CD14-positive monocyte (primary cell): ENCODE data around the gene IFNGR2. TPM values are rescaled to one million over a fixed set of nuclear protein-coding genes. Genes with fewer than 3 reads are reported as not detected.
A peak's percentile ranks its signal among the peaks of the same experiment; 100 is the strongest.

Experiments used
- DNase-seq, 3 donors: peaks; one replicate each; pipeline ENCODE4 v3.0.0-alpha.2; 2011 to 2022
- H2AFZ ChIP-seq: 2 replicates; pipeline ENCODE4 v1.6.0; 2012; ENCODE audit warnings: mild to moderate bottlenecking, low read depth, low read length, inconsistent platforms; ENCODE audit not compliant: insufficient read depth, poor library complexity, severe bottlenecking
- H3K27ac ChIP-seq, 2 donors: 1 replicate in 1 of 2; 2 replicates in 1 of 2; pipeline ENCODE4 v1.5.1; 2012 to 2013; ENCODE audit warnings: low read length in 2 of 2, control low read depth in 1 of 2, inconsistent platforms in 1 of 2, low read depth in 1 of 2, mild to moderate bottlenecking in 1 of 2
- H3K27me3 ChIP-seq, 2 donors: one replicate each; pipeline versions ENCODE4 v1.6.0 to v1.6.1; 2011 to 2013; ENCODE audit warnings: low read length in 2 of 2; ENCODE audit not compliant: control insufficient read depth in 2 of 2, insufficient read depth in 2 of 2
- H3K36me3 ChIP-seq, 2 donors: replicated peaks in 1 of 2; 1 replicate in 1 of 2; 2 replicates in 1 of 2; pipeline versions ENCODE4 v1.5.1 to v1.6.1; 2012 to 2013; ENCODE audit warnings: low read length in 2 of 2, control low read depth in 1 of 2, inconsistent platforms in 1 of 2, mild to moderate bottlenecking in 1 of 2; ENCODE audit not compliant: insufficient read depth in 2 of 2, control insufficient read depth in 1 of 2
- H3K4me1 ChIP-seq, 2 donors: 1 replicate in 1 of 2; 2 replicates in 1 of 2; pipeline versions ENCODE4 v1.5.1 to v1.6.1; 2012 to 2013; ENCODE audit warnings: low read length in 2 of 2, control low read depth in 1 of 2, inconsistent platforms in 1 of 2, mild to moderate bottlenecking in 1 of 2, moderate library complexity in 1 of 2; ENCODE audit not compliant: insufficient read depth in 2 of 2, control insufficient read depth in 1 of 2
- H3K4me2 ChIP-seq: replicated peaks from 2 replicates; pipeline ENCODE3; 2012; ENCODE audit warnings: low read length, moderate library complexity, mild to moderate bottlenecking; ENCODE audit not compliant: poor library complexity, severe bottlenecking; ENCODE audit errors: extremely low read depth
- H3K4me3 ChIP-seq, 3 experiments: fragments of 200-600 bp in 1 of 3; sonication (generic) in 1 of 3; replicated peaks in 1 of 3; 1 replicate in 2 of 3; 2 replicates in 1 of 3; pipeline ENCODE4 v1.5.1; 2011 to 2013; ENCODE audit warnings: low read length in 3 of 3, mild to moderate bottlenecking in 3 of 3, control low read depth in 2 of 3, low read depth in 2 of 3, inconsistent platforms in 1 of 3, moderate library complexity in 1 of 3
- H3K79me2 ChIP-seq: 2 replicates; pipeline ENCODE4 v1.6.0; 2012; ENCODE audit warnings: mild to moderate bottlenecking, control low read depth, inconsistent platforms, low read length, moderate library complexity; ENCODE audit not compliant: insufficient read depth
- H3K9ac ChIP-seq: 2 replicates; pipeline ENCODE4 v1.6.0; 2017; ENCODE audit warnings: low read length, mild to moderate bottlenecking; ENCODE audit not compliant: insufficient read depth, poor library complexity, severe bottlenecking
- H3K9me3 ChIP-seq, 2 donors: replicated peaks in 1 of 2; 1 replicate in 1 of 2; 2 replicates in 1 of 2; pipeline versions ENCODE4 v1.5.1 to v1.6.1; 2012 to 2013; ENCODE audit warnings: low read length in 2 of 2, control low read depth in 1 of 2; ENCODE audit not compliant: control insufficient read depth in 1 of 2, insufficient read depth in 1 of 2
- H4K20me1 ChIP-seq: 2 replicates; pipeline ENCODE4 v1.6.0; 2012; ENCODE audit warnings: mild to moderate bottlenecking, low read length, control low read depth, moderate library complexity; ENCODE audit not compliant: insufficient read depth
- H3K27ac Mint-ChIP-seq, 7 donors: one replicate each; pipeline ENCODE4 v1.8.0; 2020; ENCODE audit warnings: mild to moderate bottlenecking in 7 of 7, mixed read lengths in 7 of 7, moderate library complexity in 6 of 7, inconsistent platforms in 2 of 7
- H3K27me3 Mint-ChIP-seq, 3 donors: one replicate each; pipeline ENCODE4 v1.8.0; 2021 to 2022; ENCODE audit warnings: low read depth in 3 of 3, mild to moderate bottlenecking in 3 of 3, mixed read lengths in 3 of 3, moderate library complexity in 3 of 3, inconsistent platforms in 1 of 3
- H3K36me3 Mint-ChIP-seq, 2 donors: one replicate each; pipeline ENCODE4 v1.8.0; 2020; ENCODE audit warnings: mixed read lengths in 2 of 2, inconsistent platforms in 1 of 2, mild to moderate bottlenecking in 1 of 2
- H3K4me1 Mint-ChIP-seq: one replicate; pipeline ENCODE4 v1.8.0; 2020; ENCODE audit warnings: mild to moderate bottlenecking, mixed read lengths
- H3K4me3 Mint-ChIP-seq, 2 donors: one replicate each; pipeline ENCODE4 v1.8.0; 2020; ENCODE audit warnings: mild to moderate bottlenecking in 2 of 2, mixed read lengths in 2 of 2, moderate library complexity in 1 of 2
- H3K9me3 Mint-ChIP-seq, 7 donors: one replicate each; pipeline ENCODE4 v1.8.0; 2020 to 2022; ENCODE audit warnings: mixed read lengths in 7 of 7, mild to moderate bottlenecking in 6 of 7, moderate library complexity in 6 of 7, inconsistent platforms in 2 of 7
- WGBS: methylation state at CpG from one replicate; pipeline ENCODE4 v1.1.5; 2013; ENCODE audit warnings: missing lambda C conversion rate; ENCODE audit not compliant: insufficient coverage; 5-methylcytosine and 5-hydroxymethylcytosine counted together
- intact Hi-C, 2 donors: fragments of 100-400 bp; cut with micrococcal nuclease; formaldehyde crosslinking; loops; one replicate each; pipeline versions ENCODE4 v1.15.0 to v1.15.1; 2023
- polyA plus RNA-seq, 3 donors: library from polyadenylated mRNA; depleted of rRNA in 1 of 3; unstranded in 2 of 3; stranded (reverse) in 1 of 3; fragments of 300-500 nt in 2 of 3; fragments of >200 nt in 1 of 3; fragmentation: Illumina TruSeq in 2 of 3; gene quantifications; 1 replicate in 2 of 3; 2 replicates in 1 of 3; pipeline ENCODE4 v1.2.3, GENCODE V29; 2012 to 2021
- TF ChIP-seq, protein P1 (sequence below): fragments of 200-600 bp; IDR thresholded peaks from one replicate; pipeline ENCODE4 v1.8.0; 2022; ENCODE audit warnings: antibody characterized with exemption, mild to moderate bottlenecking

Gene IFNGR2
- polyA plus RNA-seq, 3 donors = 204 to 324 (median 260) TPM

DNA sequence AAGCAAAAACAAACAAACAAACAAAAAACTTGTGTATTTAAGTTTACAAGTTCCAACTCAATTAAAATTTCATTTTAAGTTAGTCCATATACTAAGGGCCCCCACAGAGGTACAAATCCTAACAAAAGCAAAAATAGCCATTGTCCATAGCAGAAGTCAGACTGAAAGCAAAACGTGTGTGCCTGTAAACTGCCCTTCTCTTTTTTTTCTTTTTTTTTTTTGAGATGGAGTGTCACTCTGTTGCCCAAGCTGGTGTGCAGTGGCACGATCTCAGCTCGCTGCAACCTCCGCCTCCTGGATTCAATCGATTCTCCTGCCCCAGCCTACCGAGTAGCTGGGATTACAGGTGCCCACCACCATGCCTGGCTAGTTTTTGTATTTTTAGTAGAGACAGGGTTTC, 11.6 kb upstream of the IFNGR2 start:
- H3K4me3 ChIP-seq = peak overlapping the region in 1 of 3 experiments; percentile 23
- no peaks in the 10 kb centered on the region for H4K20me1 ChIP-seq
- peaks cover 0 to 3% (median 0%) of the 10 kb centered on the region in 7 donors for H3K9me3 Mint-ChIP-seq
- H3K27ac Mint-ChIP-seq = peak overlapping the region; percentile 93 to 99 (median 98)
- peak overlapping the region; percentile 87 to 92 for H3K27ac ChIP-seq
- peak overlapping the region; percentile 65 for H3K9ac ChIP-seq
- H3K79me2 ChIP-seq = peaks cover 27% of the 10 kb centered on the region
- no peak overlapping the region for H3K4me3 Mint-ChIP-seq
- peaks cover 97 to 100% of the 10 kb centered on the region in 2 donors for H3K4me1 ChIP-seq
- H3K4me2 ChIP-seq = no peak overlapping the region
- H2AFZ ChIP-seq = no peak overlapping the region
- TF ChIP-seq, protein P1, sequence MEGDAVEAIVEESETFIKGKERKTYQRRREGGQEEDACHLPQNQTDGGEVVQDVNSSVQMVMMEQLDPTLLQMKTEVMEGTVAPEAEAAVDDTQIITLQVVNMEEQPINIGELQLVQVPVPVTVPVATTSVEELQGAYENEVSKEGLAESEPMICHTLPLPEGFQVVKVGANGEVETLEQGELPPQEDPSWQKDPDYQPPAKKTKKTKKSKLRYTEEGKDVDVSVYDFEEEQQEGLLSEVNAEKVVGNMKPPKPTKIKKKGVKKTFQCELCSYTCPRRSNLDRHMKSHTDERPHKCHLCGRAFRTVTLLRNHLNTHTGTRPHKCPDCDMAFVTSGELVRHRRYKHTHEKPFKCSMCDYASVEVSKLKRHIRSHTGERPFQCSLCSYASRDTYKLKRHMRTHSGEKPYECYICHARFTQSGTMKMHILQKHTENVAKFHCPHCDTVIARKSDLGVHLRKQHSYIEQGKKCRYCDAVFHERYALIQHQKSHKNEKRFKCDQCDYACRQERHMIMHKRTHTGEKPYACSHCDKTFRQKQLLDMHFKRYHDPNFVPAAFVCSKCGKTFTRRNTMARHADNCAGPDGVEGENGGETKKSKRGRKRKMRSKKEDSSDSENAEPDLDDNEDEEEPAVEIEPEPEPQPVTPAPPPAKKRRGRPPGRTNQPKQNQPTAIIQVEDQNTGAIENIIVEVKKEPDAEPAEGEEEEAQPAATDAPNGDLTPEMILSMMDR = no peak
- peaks cover 90% of the 10 kb centered on the region for H3K4me1 Mint-ChIP-seq
- H3K9me3 ChIP-seq = no peaks in the 10 kb centered on the region
- peaks cover 2 to 9% of the 10 kb centered on the region in 2 donors for H3K36me3 Mint-ChIP-seq
- peak; percentile 56 to 74 (median 70) for DNase-seq
- intact Hi-C loops = no loop called here
- no CpG with 5 or more reads among the region's 6 CpGs for WGBS
- no peaks in the 10 kb centered on the region for H3K27me3 Mint-ChIP-seq
- no peaks in the 10 kb centered on the region for H3K36me3 ChIP-seq
- no peaks in the 10 kb centered on the region for H3K27me3 ChIP-seq

DNA sequence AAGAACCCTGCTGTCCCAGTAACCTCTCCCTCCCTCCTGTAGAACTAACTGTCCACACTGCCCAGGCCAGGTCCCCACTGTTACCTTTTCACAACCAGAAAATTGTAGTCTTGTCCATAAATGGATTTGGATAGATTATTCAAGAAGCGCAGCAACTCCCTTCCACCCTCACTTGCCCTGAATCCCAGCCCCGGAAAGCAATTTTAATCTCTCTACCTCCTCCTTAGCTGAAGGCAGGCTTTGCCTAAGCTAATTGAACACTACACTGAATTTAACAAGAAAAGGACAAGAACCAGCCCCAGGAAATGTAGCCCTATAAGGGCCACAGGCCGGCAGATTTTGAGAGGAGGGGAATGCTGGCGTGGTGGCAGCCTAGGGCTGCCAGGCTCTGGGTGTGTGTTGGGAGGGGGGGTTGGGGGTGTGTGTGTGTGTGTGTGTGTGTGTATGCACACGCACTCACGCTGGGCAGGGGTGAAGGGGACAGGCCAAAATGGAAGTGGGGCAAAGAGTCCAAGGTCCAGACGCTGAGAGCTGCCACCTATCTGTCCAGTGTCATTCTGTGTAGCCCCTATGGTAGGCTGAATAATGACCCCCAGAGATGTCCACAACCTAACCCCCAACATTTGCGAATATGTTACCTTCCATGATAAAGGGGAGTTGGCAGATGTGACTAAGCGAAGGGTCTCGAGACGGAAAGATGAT, 10.8 kb upstream of the IFNGR2 start:
- Mint-ChIP-seq H3K4me3 (peak overlapping the region in 1 of 2 donors; percentile 44), H3K9me3 (peaks cover 0 to 3% (median 0%) of the 10 kb centered on the region in 7 donors), H3K27ac (peak overlapping the region; percentile 93 to 99 (median 98)), H3K36me3 (peaks cover 2 to 9% of the 10 kb centered on the region in 2 donors), H3K4me1 (peaks cover 91% of the 10 kb centered on the region), H3K27me3 (no peaks in the 10 kb centered on the region)
- Histone ChIP-seq H3K4me2 (peak overlapping the region; percentile 5), H3K4me3 (no peak overlapping the region), H3K27me3 (no peaks in the 10 kb centered on the region), H3K9ac (peak overlapping the region; percentile 65), H3K9me3 (no peaks in the 10 kb centered on the region), H3K27ac (peak overlapping the region; percentile 87 to 92), H2AFZ (no peak overlapping the region), H3K79me2 (peaks cover 29% of the 10 kb centered on the region), H3K4me1 (peaks cover 98 to 100% of the 10 kb centered on the region in 2 donors), H3K36me3 (no peaks in the 10 kb centered on the region), H4K20me1 (no peaks in the 10 kb centered on the region)
- 86% methylated on average over 3 of the region's 11 CpGs for WGBS
- DNase-seq = no peak
- intact Hi-C loops = no loop called here
- TF ChIP-seq, protein P1 = no peak
